GM12878 (cell line): Measurements from ENCODE around the gene C21orf58. TPM values are rescaled to one million over a fixed set of nuclear protein-coding genes. Genes with fewer than 3 reads are reported as not detected.

Experiments
- ATAC-seq: fragments of 200-7000 bp; cut with Tn5 transposase; 3 replicates; pipeline ENCODE4 v1.9.1; 2020; ENCODE audit warnings: mild to moderate bottlenecking, moderate library complexity
- BruUV-seq: library from RNA; stranded (reverse); fragments of 400-500 nt; replicated peaks from 2 replicates; lab custom pipeline; 2021; lab: Mats Ljungman, UMichigan
- CTCF ChIA-PET: fragments of 300-600 bp; sonication (Branson Sonifier 250); formaldehyde crosslinking; extraction: SDS; loops from one replicate; lab custom pipeline; 2021; ENCODE audit warnings: inconsistent platforms; lab: Yijun Ruan, JAX
- POLR2A ChIA-PET: fragments of 350-600 bp; formaldehyde crosslinking; extraction: SDS; loops from one replicate; lab custom pipeline; 2021; ENCODE audit warnings: inconsistent platforms; lab: Charles Lee
- RAD21 ChIA-PET: fragments of 300-600 bp; sonication (Branson Sonifier 250); formaldehyde crosslinking; loops from one replicate; lab custom pipeline; 2023; ENCODE audit warnings: antibody characterized with exemption; ENCODE audit not compliant: unreplicated experiment; lab: Charles Lee
- SMC1A ChIA-PET: fragments of 300-600 bp; sonication (Branson Sonifier 250); formaldehyde crosslinking; loops from one replicate; lab custom pipeline; 2023; ENCODE audit not compliant: unreplicated experiment, uncharacterized antibody; lab: Charles Lee
- DNase-seq: peaks from one replicate; pipeline ENCODE4 v3.0.0-alpha.2; 2011; ENCODE audit warnings: low read depth, low spot score
- FAIRE-seq: peaks from 3 replicates; lab custom pipeline; 2011; peaks lifted over from hg19 to GRCh38; lab: Jason Lieb, UNC
- H2AFZ ChIP-seq: 2 replicates; pipeline ENCODE4 v1.6.0; 2011; ENCODE audit warnings: low read depth, low read length, control low read depth; ENCODE audit not compliant: control insufficient read depth
- H3K27ac ChIP-seq: 2 replicates; pipeline ENCODE4 v1.5.1; 2011; ENCODE audit warnings: control low read depth; ENCODE audit not compliant: control insufficient read depth, insufficient read depth
- H3K27me3 ChIP-seq, 2 experiments: replicated peaks in 1 of 2; 2 replicates each; pipeline versions ENCODE4 v1.6.0 to v1.6.1; 2011; ENCODE audit warnings: low read length in 1 of 2; ENCODE audit not compliant: control insufficient read depth in 2 of 2, insufficient read depth in 2 of 2
- H3K36me3 ChIP-seq, 2 experiments: 2 replicates each; pipeline ENCODE4 v1.5.1; 2011; ENCODE audit warnings: low read length in 1 of 2; ENCODE audit not compliant: control insufficient read depth in 2 of 2, insufficient read depth in 2 of 2
- H3K4me1 ChIP-seq: 2 replicates; pipeline ENCODE4 v1.6.1; 2011; ENCODE audit warnings: mild to moderate bottlenecking, low read length, moderate library complexity, mixed read lengths; ENCODE audit not compliant: control insufficient read depth, insufficient read depth
- H3K4me2 ChIP-seq: 2 replicates; pipeline ENCODE4 v1.6.0; 2011; ENCODE audit warnings: control low read depth; ENCODE audit not compliant: control insufficient read depth, insufficient read depth
- H3K4me3 ChIP-seq: fragments of 200-600 bp; sonication (generic); 2 replicates; pipeline ENCODE4 v1.5.1; 2016
- H3K79me2 ChIP-seq: 2 replicates; pipeline ENCODE4 v1.6.0; 2011; ENCODE audit warnings: low read length; ENCODE audit not compliant: control insufficient read depth, insufficient read depth
- H3K9ac ChIP-seq: 2 replicates; pipeline ENCODE4 v1.8.0; 2011; ENCODE audit warnings: low read length, control low read depth, mixed read lengths; ENCODE audit not compliant: control insufficient read depth, insufficient read depth
- H3K9me3 ChIP-seq: replicated peaks from 3 replicates; pipeline ENCODE4 v1.5.1; 2011; ENCODE audit warnings: mild to moderate bottlenecking, low read length; ENCODE audit not compliant: control insufficient read depth, insufficient read depth
- H4K20me1 ChIP-seq: 2 replicates; pipeline ENCODE4 v1.6.0; 2011; ENCODE audit not compliant: control insufficient read depth, insufficient read depth
- CBX5 ChIP-seq: sonication (generic); IDR thresholded peaks from 2 replicates; pipeline ENCODE4 v1.6.1; 2016; ENCODE audit warnings: low read depth, moderate library complexity, mild to moderate bottlenecking, inconsistent platforms
- E2F4 ChIP-seq: IDR thresholded peaks from 2 replicates; pipeline ENCODE4 v1.6.1; 2012; ENCODE audit warnings: low read depth, low read length, improper control_type of control experiment
- EP300 ChIP-seq, 2 experiments: fragments of 150-350 bp in 1 of 2; IDR thresholded peaks; 2 replicates each; pipeline ENCODE4 v1.6.1; 2011 to 2012; ENCODE audit warnings: low read depth in 2 of 2, low read length in 2 of 2, borderline replicate concordance in 1 of 2, improper control_type of control experiment in 1 of 2, inconsistent platforms in 1 of 2; ENCODE audit not compliant: control insufficient read depth in 1 of 2
- EZH2 ChIP-seq: IDR thresholded peaks from 2 replicates; pipeline ENCODE4 v1.6.1; 2012; ENCODE audit warnings: low read depth, mild to moderate bottlenecking, control low read depth, inconsistent platforms, low read length, borderline replicate concordance; ENCODE audit not compliant: control insufficient read depth
- HDAC6 ChIP-seq: fragments of 200-600 bp; sonication (generic); IDR thresholded peaks from one replicate; pipeline ENCODE4 v1.8.0; 2017; ENCODE audit warnings: antibody characterized with exemption; ENCODE audit not compliant: unreplicated experiment
- JUND ChIP-seq: IDR thresholded peaks from 2 replicates; pipeline ENCODE4 v1.6.1; 2012; ENCODE audit warnings: low read depth, mild to moderate bottlenecking, low read length, improper control_type of control experiment, moderate library complexity
- NFXL1 ChIP-seq: fragments of 450-650 bp; IDR thresholded peaks from 2 replicates; pipeline ENCODE4 v1.6.1; 2017; ENCODE audit warnings: antibody characterized with exemption, mild to moderate bottlenecking, borderline replicate concordance
- PML ChIP-seq: IDR thresholded peaks from 2 replicates; pipeline ENCODE4 v1.6.1; 2012; ENCODE audit warnings: low read length, inconsistent platforms
- SIN3A ChIP-seq: IDR thresholded peaks from 2 replicates; pipeline ENCODE4 v1.6.1; 2012; ENCODE audit warnings: low read depth, low read length, improper control_type of control experiment
- SIX5 ChIP-seq: IDR thresholded peaks from 2 replicates; pipeline ENCODE4 v1.6.1; 2011; ENCODE audit warnings: mild to moderate bottlenecking, low read depth, low read length, moderate library complexity; ENCODE audit not compliant: severe bottlenecking
- SMAD5 ChIP-seq: IDR thresholded peaks from 2 replicates; pipeline ENCODE4 v1.6.1; 2016; ENCODE audit warnings: antibody characterized with exemption, low read depth
- SPI1 ChIP-seq: IDR thresholded peaks from 2 replicates; pipeline ENCODE4 v1.6.1; 2011; ENCODE audit warnings: low read depth, mild to moderate bottlenecking, low read length, moderate library complexity, borderline replicate concordance; ENCODE audit not compliant: insufficient read depth
- TARDBP ChIP-seq: IDR thresholded peaks from 2 replicates; pipeline ENCODE4 v1.6.1; 2016; ENCODE audit warnings: borderline replicate concordance
- TCF7 ChIP-seq: IDR thresholded peaks from 2 replicates; pipeline ENCODE4 v1.6.1; 2014; ENCODE audit warnings: antibody characterized with exemption, borderline replicate concordance
- ZNF384 ChIP-seq: IDR thresholded peaks from 2 replicates; pipeline ENCODE4 v1.6.1; 2012; ENCODE audit warnings: low read depth, mild to moderate bottlenecking, low read length, improper control_type of control experiment, borderline replicate concordance
- WGBS: methylation state at CpG from one replicate; pipeline ENCODE4 v1.1.6; 2016; ENCODE audit warnings: low lambda C conversion rate; ENCODE audit not compliant: insufficient replicate concordance, insufficient coverage; ENCODE audit errors: missing lambda C conversion rate; 5-methylcytosine and 5-hydroxymethylcytosine counted together
- in situ Hi-C: fragments of 300-500 bp; cut with MboI; formaldehyde crosslinking; loops from 9 replicates; pipeline ENCODE4 v1.14.3; 2018; ENCODE audit warnings: mixed read lengths
- intact Hi-C: fragments of 100-400 bp; cut with micrococcal nuclease; formaldehyde crosslinking; loops from one replicate; pipeline ENCODE4 v1.14.2; 2022; ENCODE audit not compliant: unreplicated experiment
- polyA plus RNA-seq, 11 experiments: library from polyadenylated mRNA; depleted of rRNA in 4 of 11; unstranded in 6 of 11; stranded (reverse) in 5 of 11; fragments of >200 nt; fragmentation: Nextera tagmentation in 4 of 11; fragmentation: Illumina TruSeq in 1 of 11; extraction: Ambion mirVana in 4 of 11; extraction: Trizol in 1 of 11; gene quantifications; 1 replicate in 1 of 11; 2 replicates in 10 of 11; pipeline versions ENCODE4 v1.2.1 to v1.2.3, GENCODE V29; 2011 to 2016; ENCODE audit warnings: inconsistent platforms in 2 of 11, missing spikeins in 2 of 11, low read depth in 1 of 11
- total RNA-seq, 4 experiments: library from RNA; depleted of rRNA in 3 of 4; stranded (reverse); fragments of >200 nt in 3 of 4; fragmentation: Illumina TruSeq in 1 of 4; extraction: Trizol in 1 of 4; gene quantifications; 2 replicates each; pipeline versions ENCODE4 v1.2.1 to v1.2.3, GENCODE V29; 2013 to 2021
- TF ChIP-seq, protein P1 (sequence below): fragments of 450-650 bp; formaldehyde crosslinking; IDR thresholded peaks from 2 replicates; pipeline ENCODE4 v1.4.0; 2020; ENCODE audit warnings: mild to moderate bottlenecking, moderate library complexity
- TF ChIP-seq, protein P2 (sequence below), 3 experiments: IDR thresholded peaks in 2 of 3; conservative IDR thresholded peaks in 1 of 3; 2 replicates each; pipeline ENCODE4 v1.5.1; 2011; ENCODE audit warnings: low read depth in 3 of 3, low read length in 3 of 3, mild to moderate bottlenecking in 3 of 3, control low read depth in 2 of 3, moderate library complexity in 2 of 3, inconsistent platforms in 1 of 3, mixed read lengths in 1 of 3; ENCODE audit not compliant: control insufficient read depth in 2 of 3, insufficient read depth in 1 of 3; ENCODE audit errors: extremely low read depth in 1 of 3

C21orf58 gene
- total and polyA plus RNA-seq, 10 of the 15 experiments (the other 5 are each of a cell fraction or from before 2014, with no cell fraction given), result 1.1 to 22.3 (median 11.8) TPM

GRCh38 chr21:46286648-46287002 is 37.0 kb downstream of the C21orf58 start:
- H3K4me1 ChIP-seq, result peaks cover 13% of the 10 kb centered on the region
- ATAC-seq (peak; percentile 10), FAIRE-seq (no peak), DNase-seq (no peak)
- BruUV-seq, result no TSS peak
- in situ Hi-C loops, result no loop called here
- under 1% methylated on average over 13 of the region's 16 CpGs for WGBS
- peaks cover 4% of the 10 kb centered on the region; the same call in 2 of the 3 replicates for H3K9me3 ChIP-seq
- CTCF ChIA-PET, result interaction anchor here (3.0 to 3.3 kb wide), 2 partner anchors 55 to 143 kb away, joined by 18 to 29 read pairs; no protein-coding TSS in a partner anchor
- peak overlapping the region; percentile 97 for H3K4me3 ChIP-seq
- RAD21 ChIA-PET, result interaction anchor here (1.0 to 1.2 kb wide), 2 partner anchors 33 to 172 kb away, joined by 3 to 8 read pairs; partner anchors contain the start of gene DIP2A
- intact Hi-C loops, result loop anchor here (1.0 to 10.0 kb wide), 3 partner anchors 37 to 142 kb away; partner anchors contain the start of genes C21orf58 and LSS
- peak overlapping the region; percentile 80 for H3K27ac ChIP-seq
- peak overlapping the region; percentile 76 for H3K9ac ChIP-seq
- no peaks in the 10 kb centered on the region for H3K27me3 ChIP-seq
- peaks cover 3 to 12% of the 10 kb centered on the region in 2 experiments for H3K36me3 ChIP-seq
- peaks cover 53% of the 10 kb centered on the region for H3K79me2 ChIP-seq
- POLR2A ChIA-PET, result interaction anchor here (1.0 to 2.2 kb wide), 2 partner anchors 36 to 59 kb away, joined by 3 to 7 read pairs; no protein-coding TSS in a partner anchor
- H4K20me1 ChIP-seq, result no peaks in the 10 kb centered on the region
- H3K4me2 ChIP-seq, result peak overlapping the region; percentile 68
- SMC1A ChIA-PET, result no interaction called here
- H2AFZ ChIP-seq, result peak overlapping the region; percentile 85
- no peak for TF ChIP-seq E2F4
- TF ChIP-seq, protein P1, sequence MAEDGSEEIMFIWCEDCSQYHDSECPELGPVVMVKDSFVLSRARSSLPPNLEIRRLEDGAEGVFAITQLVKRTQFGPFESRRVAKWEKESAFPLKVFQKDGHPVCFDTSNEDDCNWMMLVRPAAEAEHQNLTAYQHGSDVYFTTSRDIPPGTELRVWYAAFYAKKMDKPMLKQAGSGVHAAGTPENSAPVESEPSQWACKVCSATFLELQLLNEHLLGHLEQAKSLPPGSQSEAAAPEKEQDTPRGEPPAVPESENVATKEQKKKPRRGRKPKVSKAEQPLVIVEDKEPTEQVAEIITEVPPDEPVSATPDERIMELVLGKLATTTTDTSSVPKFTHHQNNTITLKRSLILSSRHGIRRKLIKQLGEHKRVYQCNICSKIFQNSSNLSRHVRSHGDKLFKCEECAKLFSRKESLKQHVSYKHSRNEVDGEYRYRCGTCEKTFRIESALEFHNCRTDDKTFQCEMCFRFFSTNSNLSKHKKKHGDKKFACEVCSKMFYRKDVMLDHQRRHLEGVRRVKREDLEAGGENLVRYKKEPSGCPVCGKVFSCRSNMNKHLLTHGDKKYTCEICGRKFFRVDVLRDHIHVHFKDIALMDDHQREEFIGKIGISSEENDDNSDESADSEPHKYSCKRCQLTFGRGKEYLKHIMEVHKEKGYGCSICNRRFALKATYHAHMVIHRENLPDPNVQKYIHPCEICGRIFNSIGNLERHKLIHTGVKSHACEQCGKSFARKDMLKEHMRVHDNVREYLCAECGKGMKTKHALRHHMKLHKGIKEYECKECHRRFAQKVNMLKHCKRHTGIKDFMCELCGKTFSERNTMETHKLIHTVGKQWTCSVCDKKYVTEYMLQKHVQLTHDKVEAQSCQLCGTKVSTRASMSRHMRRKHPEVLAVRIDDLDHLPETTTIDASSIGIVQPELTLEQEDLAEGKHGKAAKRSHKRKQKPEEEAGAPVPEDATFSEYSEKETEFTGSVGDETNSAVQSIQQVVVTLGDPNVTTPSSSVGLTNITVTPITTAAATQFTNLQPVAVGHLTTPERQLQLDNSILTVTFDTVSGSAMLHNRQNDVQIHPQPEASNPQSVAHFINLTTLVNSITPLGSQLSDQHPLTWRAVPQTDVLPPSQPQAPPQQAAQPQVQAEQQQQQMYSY (CRISPR knock-in tag), result no peak
- TF ChIP-seq SIN3A, result 0 out of 2 replicates have a peak, but pooled peaks have one; percentile 21
- no peak for TF ChIP-seq EZH2
- TF ChIP-seq TARDBP, result no peak
- no peak for TF ChIP-seq SIX5
- no peak for TF ChIP-seq PML
- TF ChIP-seq, protein P2, sequence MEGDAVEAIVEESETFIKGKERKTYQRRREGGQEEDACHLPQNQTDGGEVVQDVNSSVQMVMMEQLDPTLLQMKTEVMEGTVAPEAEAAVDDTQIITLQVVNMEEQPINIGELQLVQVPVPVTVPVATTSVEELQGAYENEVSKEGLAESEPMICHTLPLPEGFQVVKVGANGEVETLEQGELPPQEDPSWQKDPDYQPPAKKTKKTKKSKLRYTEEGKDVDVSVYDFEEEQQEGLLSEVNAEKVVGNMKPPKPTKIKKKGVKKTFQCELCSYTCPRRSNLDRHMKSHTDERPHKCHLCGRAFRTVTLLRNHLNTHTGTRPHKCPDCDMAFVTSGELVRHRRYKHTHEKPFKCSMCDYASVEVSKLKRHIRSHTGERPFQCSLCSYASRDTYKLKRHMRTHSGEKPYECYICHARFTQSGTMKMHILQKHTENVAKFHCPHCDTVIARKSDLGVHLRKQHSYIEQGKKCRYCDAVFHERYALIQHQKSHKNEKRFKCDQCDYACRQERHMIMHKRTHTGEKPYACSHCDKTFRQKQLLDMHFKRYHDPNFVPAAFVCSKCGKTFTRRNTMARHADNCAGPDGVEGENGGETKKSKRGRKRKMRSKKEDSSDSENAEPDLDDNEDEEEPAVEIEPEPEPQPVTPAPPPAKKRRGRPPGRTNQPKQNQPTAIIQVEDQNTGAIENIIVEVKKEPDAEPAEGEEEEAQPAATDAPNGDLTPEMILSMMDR (IDR thresholded peaks at IDR 0.05 in 2 of 3, conservative IDR thresholded peaks at IDR 0.05 in 1 of 3; ENCODE audit: control insufficient read depth in 2 of 3, extremely low read depth in 1 of 3, insufficient read depth in 1 of 3, low read depth in 3 of 3, low read length in 3 of 3), result no peak
- TF ChIP-seq TCF7, result no peak
- TF ChIP-seq SMAD5, result no peak
- no peak for TF ChIP-seq HDAC6
- TF ChIP-seq JUND, result no peak
- TF ChIP-seq NFXL1, result no peak
- no peak for TF ChIP-seq CBX5
- TF ChIP-seq ZNF384, result no peak
- TF ChIP-seq EP300 (IDR thresholded peaks at IDR 0.05; ENCODE audit: borderline replicate concordance in 1 of 2, control insufficient read depth in 1 of 2, low read depth in 2 of 2, low read length in 2 of 2), result no peak
- no peak for TF ChIP-seq SPI1
